Measurements from ENCODE around the gene ACAD8.
A peak's percentile ranks its signal among the peaks of the same experiment; 100 is the strongest.

GRCh38 chr11:134244593-134244992, 8.8 kb upstream of the ACAD8 start:
- TF ChIP-seq CTCF (IDR thresholded peaks at IDR 0.05) (peak in 8 of 12 donors; percentile 5 to 37 (median 28)), POLR2A (IDR thresholded peaks at IDR 0.05) (no peak)
